ENCODE measurements around the gene STMN1.

The STMN1 gene

GRCh38 chr1:25871086-25871703, 35.0 kb downstream of the STMN1 start:
- no peak for DNase-seq (ENCODE audit: low spot score)

DNA sequence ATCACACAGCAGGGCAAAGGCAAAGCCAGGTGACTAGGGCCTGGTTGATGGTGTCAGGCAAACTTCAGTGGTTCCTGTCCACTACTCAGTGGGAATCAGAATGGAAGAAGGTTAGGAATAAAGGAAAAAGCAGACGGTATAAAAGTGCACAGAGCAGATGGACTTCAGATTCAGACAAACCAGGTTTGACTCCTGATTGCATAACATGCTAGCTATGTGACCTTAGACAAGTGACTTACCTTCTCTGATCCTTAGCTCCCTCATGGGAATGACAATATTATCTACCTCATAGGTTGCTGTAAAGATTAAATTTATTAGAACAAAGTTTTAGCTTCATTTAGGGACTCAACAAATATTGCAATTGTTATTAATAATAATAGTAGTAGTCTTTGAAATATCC, 35.6 kb downstream of the STMN1 start:
- DNase-seq (ENCODE audit: low spot score) = no peak

- no peak for DNase-seq (ENCODE audit: low spot score)
Observed at GRCh38 chr1:25869909-25870606, 36.2 kb downstream of the STMN1 start.

DNA sequence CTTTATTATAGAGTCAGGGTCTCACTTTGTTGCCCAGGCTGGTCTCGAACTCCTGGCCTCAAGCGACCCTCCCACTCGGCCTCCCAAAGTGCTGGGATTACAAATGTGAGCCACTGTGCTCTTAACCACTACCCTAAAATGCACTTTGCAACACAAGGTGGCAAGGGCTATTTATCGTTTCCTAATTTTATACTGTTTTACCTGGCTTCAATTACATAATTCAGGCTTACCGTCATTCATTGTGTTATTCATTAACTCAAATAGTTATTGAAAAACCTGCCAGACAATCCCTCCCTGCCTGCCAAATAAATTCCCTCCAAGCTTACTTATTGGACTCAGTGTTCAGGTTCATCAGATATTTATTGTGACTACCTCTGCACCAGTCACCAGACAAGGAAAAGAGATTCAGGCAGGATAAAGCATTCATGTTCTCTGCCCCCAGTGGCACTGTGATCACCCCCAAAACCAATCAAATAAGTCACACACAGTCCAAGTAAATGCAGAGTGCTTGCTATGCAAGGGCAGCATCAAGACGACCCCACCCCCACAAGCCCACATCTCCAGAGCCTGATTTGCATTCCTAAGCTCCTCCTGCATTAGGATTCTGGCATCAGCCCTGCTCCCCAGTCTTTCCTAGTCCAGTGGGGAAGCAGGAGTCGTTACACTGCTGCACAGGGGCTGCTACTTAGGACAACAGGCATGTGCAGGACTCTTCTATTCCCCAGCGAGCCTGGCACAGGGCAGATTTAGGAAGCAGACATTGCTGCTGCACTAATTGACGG, 38.8 kb downstream of the STMN1 start:
- no peak for DNase-seq (ENCODE audit: low spot score)

DNA sequence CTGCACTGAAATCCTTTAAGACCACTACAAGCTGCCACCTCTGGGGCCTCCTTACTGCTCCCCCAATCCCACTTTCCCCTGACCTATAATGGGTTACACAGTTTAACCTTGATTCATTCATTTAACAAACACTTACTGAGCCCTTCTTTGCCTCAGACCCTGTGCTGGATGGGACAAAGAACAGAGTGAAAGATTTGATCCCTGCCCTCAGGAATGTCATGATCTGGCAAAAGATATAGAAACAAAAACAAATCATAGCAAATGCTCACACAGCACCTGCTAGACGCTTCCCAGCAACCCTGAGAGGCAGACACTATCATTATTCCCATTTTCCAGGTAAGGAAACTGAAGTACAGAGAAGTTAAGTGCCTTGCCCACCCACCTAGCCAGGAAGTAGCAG, 39.9 kb downstream of the STMN1 start:
- DNase-seq (ENCODE audit: low spot score) = no peak

- DNase-seq (ENCODE audit: low spot score) = no peak
Observed at GRCh38 chr1:25864434-25864833, 41.8 kb downstream of the STMN1 start.

- no peak for DNase-seq (ENCODE audit: low spot score)
Observed at GRCh38 chr1:25863486-25864262, 42.5 kb downstream of the STMN1 start.

GRCh38 chr1:25862785-25863485, 43.3 kb downstream of the STMN1 start:
- no peak for DNase-seq (ENCODE audit: low spot score)

- no peak for DNase-seq (ENCODE audit: low spot score)
Observed at GRCh38 chr1:25861316-25862286, 44.6 kb downstream of the STMN1 start.

DNA sequence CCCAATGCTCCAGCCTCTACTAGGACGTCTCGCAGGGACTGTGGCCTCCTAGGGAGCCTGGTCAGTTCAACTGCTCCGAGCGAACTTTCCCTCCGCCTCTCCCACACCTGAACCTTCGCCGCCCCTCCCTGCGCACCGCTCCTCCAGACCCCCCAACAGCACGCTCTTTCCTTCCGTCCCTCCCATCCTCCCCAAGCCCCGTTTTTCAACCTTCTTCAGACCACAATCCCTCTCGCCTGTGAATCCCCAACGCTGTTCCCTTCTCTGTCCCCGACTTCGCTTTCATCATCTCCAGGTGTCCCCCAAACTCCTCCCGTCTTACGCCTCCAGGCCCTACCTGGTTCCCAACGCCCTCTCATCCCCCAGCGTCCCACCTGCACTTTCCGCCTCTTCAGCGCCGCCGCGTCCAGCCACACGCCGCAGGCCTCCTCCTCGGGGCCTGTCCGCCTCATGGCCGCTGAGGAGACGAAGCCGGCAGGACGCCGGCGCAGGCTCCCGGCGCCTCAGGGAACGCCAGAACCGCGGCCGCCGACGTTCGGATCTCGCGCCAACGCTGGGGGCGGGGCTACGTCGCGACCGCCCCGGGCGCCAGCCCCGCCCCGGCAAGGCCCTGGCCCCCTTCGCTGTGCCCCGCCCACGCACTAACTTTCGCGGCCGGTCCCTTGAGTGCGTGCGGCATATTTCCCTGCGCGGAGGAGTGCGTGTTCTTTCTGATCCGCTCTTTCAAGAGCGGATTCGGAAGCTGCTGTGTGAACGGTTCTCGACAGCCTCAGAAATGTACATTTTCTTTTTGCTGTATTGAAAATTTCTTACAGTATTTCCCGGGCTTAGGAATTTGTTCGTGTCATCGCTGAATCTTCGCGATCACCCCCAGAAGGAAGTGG, 47.1 kb downstream of the STMN1 start, which contains the start of gene AUNIP:
TSS of gene AUNIP (minus strand) at position 552 of the 884 bp plus-strand sequence. CDS start at position 452, 100 bp downstream.
- DNase-seq (ENCODE audit: low spot score) = peak; percentile 91

DNA sequence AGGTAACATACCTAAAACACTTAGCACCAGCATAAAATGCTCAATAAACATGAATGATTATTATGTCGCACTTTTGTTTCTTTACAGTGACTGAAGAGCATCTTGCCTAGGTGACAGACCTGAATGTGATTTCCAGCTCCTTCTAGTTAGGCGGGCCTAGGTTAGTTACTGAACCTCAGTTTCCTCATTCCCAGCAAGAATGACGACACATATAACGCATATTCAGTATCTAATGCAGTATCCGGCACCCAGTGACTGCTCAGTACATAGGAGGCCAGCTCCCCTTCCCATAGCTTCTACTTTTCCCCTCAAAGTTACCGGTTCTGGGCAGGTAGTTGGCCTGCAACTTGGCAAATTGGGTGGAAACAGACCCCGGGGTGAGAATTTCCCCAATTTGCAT, 47.7 kb downstream of the STMN1 start:
- DNase-seq (ENCODE audit: low spot score) = peak; percentile 65

- DNase-seq (ENCODE audit: low spot score) = no peak
Observed at GRCh38 chr1:25856856-25857255, 49.4 kb downstream of the STMN1 start.

DNA sequence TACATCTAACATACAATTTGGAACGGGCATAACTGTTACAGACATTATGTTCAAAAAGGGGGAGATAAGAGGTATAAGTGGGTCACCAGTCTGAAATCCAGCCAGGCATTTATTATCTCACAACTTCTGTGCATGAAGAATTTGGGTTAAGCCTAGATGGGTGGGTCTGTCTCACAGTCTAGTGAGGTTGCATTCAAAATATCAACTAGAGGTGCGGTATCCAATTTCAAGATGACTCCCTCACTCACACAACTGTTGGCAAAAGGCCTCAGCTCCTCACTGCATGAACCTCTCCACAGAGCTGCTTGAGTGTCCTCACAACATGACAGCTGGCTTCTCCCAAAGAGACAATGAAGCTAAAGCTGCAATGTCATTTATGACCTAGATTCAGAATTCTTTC, 51.7 kb downstream of the STMN1 start:
- no peak for DNase-seq (ENCODE audit: low spot score)
